ENCODE data around the gene EXT2. TPM values are rescaled to one million over a fixed set of nuclear protein-coding genes. Genes with fewer than 3 reads are reported as not detected.

The EXT2 gene
- total RNA-seq, 3 donors from 2014 or later (not counting 1 experiment from before 2014, with no cell fraction given): 44.2 to 50.3 (median 45.8) TPM

- peaks cover 20% of the 10 kb centered on the region for H3K36me3 Mint-ChIP-seq
- no peaks in the 10 kb centered on the region for H3K4me1 ChIP-seq (ENCODE audit: control insufficient read depth, insufficient read depth, low read length)
- intact Hi-C loops (cut with micrococcal nuclease): no loop called here
- no peaks in the 10 kb centered on the region for H3K27me3 ChIP-seq (ENCODE audit: control insufficient read depth, insufficient read depth, low read length)
- TF ChIP-seq CTCF (IDR thresholded peaks at IDR 0.05): no peak
- DNase-seq: no peak
- no peak overlapping the region for H3K27ac ChIP-seq (ENCODE audit: low read length)
- H3K27me3 Mint-ChIP-seq (ENCODE audit: low read depth in 2 of 2): no peaks in the 10 kb centered on the region
- H3K9me3 ChIP-seq (ENCODE audit: control insufficient read depth, insufficient read depth, low read length): no peaks in the 10 kb centered on the region
- no peak for ATAC-seq
- no peak overlapping the region for H3K4me3 ChIP-seq (ENCODE audit: low read length)
- no peak overlapping the region for H3K4me3 Mint-ChIP-seq
- 86% methylated on average over 1 of the region's 1 CpG for WGBS (ENCODE audit: insufficient coverage)
- peaks cover 20% of the 10 kb centered on the region for H3K36me3 ChIP-seq (ENCODE audit: control insufficient read depth, insufficient read depth, low read length)
- peaks cover 14 to 22% of the 10 kb centered on the region in 2 donors for H3K4me1 Mint-ChIP-seq
- no peak overlapping the region for H3K27ac Mint-ChIP-seq
- no peaks in the 10 kb centered on the region for H3K9me3 Mint-ChIP-seq
Observed at GRCh38 chr11:44199298-44199697, 103.8 kb downstream of the EXT2 start.

- TF ChIP-seq CTCF (IDR thresholded peaks at IDR 0.05): no peak
- no peaks in the 10 kb centered on the region for H3K27me3 ChIP-seq (ENCODE audit: control insufficient read depth, insufficient read depth, low read length)
- H3K4me3 ChIP-seq (ENCODE audit: low read length): no peak overlapping the region
- DNase-seq: no peak
- no peak overlapping the region for H3K27ac Mint-ChIP-seq
- H3K36me3 Mint-ChIP-seq: peaks cover 20% of the 10 kb centered on the region
- H3K4me1 ChIP-seq (ENCODE audit: control insufficient read depth, insufficient read depth, low read length): no peaks in the 10 kb centered on the region
- no peak overlapping the region for H3K4me3 Mint-ChIP-seq
- intact Hi-C loops (cut with micrococcal nuclease): no loop called here
- ATAC-seq: no peak
- 58% methylated on average over 1 of the region's 4 CpGs for WGBS (ENCODE audit: insufficient coverage)
- H3K27me3 Mint-ChIP-seq (ENCODE audit: low read depth in 2 of 2): no peaks in the 10 kb centered on the region
- H3K9me3 Mint-ChIP-seq: no peaks in the 10 kb centered on the region
- peaks cover 20% of the 10 kb centered on the region for H3K36me3 ChIP-seq (ENCODE audit: control insufficient read depth, insufficient read depth, low read length)
- no peak overlapping the region for H3K27ac ChIP-seq (ENCODE audit: low read length)
- H3K4me1 Mint-ChIP-seq: peaks cover 14 to 21% of the 10 kb centered on the region in 2 donors
- no peaks in the 10 kb centered on the region for H3K9me3 ChIP-seq (ENCODE audit: control insufficient read depth, insufficient read depth, low read length)
Observed at GRCh38 chr11:44199816-44200215, 104.3 kb downstream of the EXT2 start.

- DNase-seq (no peak), ATAC-seq (no peak)
- H3K27ac ChIP-seq (ENCODE audit: low read length): no peak overlapping the region
- H3K27ac Mint-ChIP-seq: no peak overlapping the region
- H3K4me3 Mint-ChIP-seq: no peak overlapping the region
- peaks cover 5 to 31% of the 10 kb centered on the region in 2 donors for H3K4me1 Mint-ChIP-seq
- TF ChIP-seq CTCF (IDR thresholded peaks at IDR 0.05): no peak
- 88% methylated on average over 3 of the region's 3 CpGs for WGBS (ENCODE audit: insufficient coverage)
- H3K9me3 Mint-ChIP-seq: no peaks in the 10 kb centered on the region
- intact Hi-C loops (cut with micrococcal nuclease): no loop called here
- H3K4me3 ChIP-seq (ENCODE audit: low read length): no peak overlapping the region
- H3K4me1 ChIP-seq (ENCODE audit: control insufficient read depth, insufficient read depth, low read length): no peaks in the 10 kb centered on the region
- no peaks in the 10 kb centered on the region for H3K27me3 Mint-ChIP-seq (ENCODE audit: low read depth in 2 of 2)
- H3K36me3 Mint-ChIP-seq: peaks cover 16% of the 10 kb centered on the region
- H3K36me3 ChIP-seq (ENCODE audit: control insufficient read depth, insufficient read depth, low read length): peaks cover 19% of the 10 kb centered on the region
- H3K9me3 ChIP-seq (ENCODE audit: control insufficient read depth, insufficient read depth, low read length): no peaks in the 10 kb centered on the region
- no peaks in the 10 kb centered on the region for H3K27me3 ChIP-seq (ENCODE audit: control insufficient read depth, insufficient read depth, low read length)
Observed at GRCh38 chr11:44203270-44204043, 108.0 kb downstream of the EXT2 start.

- H3K4me3 Mint-ChIP-seq: no peak overlapping the region
- peaks cover 14% of the 10 kb centered on the region for H3K36me3 Mint-ChIP-seq
- WGBS (ENCODE audit: insufficient coverage): 98% methylated on average over 3 of the region's 3 CpGs
- no peak overlapping the region for H3K4me3 ChIP-seq (ENCODE audit: low read length)
- H3K4me1 ChIP-seq (ENCODE audit: control insufficient read depth, insufficient read depth, low read length): no peaks in the 10 kb centered on the region
- DNase-seq (no peak), ATAC-seq (no peak)
- H3K4me1 Mint-ChIP-seq: peaks cover 4 to 32% of the 10 kb centered on the region in 2 donors
- no peaks in the 10 kb centered on the region for H3K27me3 Mint-ChIP-seq (ENCODE audit: low read depth in 2 of 2)
- TF ChIP-seq CTCF (IDR thresholded peaks at IDR 0.05): no peak
- intact Hi-C loops (cut with micrococcal nuclease): no loop called here
- no peak overlapping the region for H3K27ac Mint-ChIP-seq
- no peaks in the 10 kb centered on the region for H3K9me3 Mint-ChIP-seq
- H3K27me3 ChIP-seq (ENCODE audit: control insufficient read depth, insufficient read depth, low read length): no peaks in the 10 kb centered on the region
- peaks cover 15% of the 10 kb centered on the region for H3K36me3 ChIP-seq (ENCODE audit: control insufficient read depth, insufficient read depth, low read length)
- no peaks in the 10 kb centered on the region for H3K9me3 ChIP-seq (ENCODE audit: control insufficient read depth, insufficient read depth, low read length)
- H3K27ac ChIP-seq (ENCODE audit: low read length): no peak overlapping the region
Observed at GRCh38 chr11:44205352-44205751, 109.9 kb downstream of the EXT2 start.

Data from natural killer cell (primary cell).